Inferior parietal cortex (tissue), 1 donor: Measurements from ENCODE around the gene REN.

Experiments
- DNase-seq: peaks from one replicate; pipeline ENCODE4 v3.0.0-alpha.2; 2016; ENCODE audit errors: extremely low spot score

Gene REN

DNA sequence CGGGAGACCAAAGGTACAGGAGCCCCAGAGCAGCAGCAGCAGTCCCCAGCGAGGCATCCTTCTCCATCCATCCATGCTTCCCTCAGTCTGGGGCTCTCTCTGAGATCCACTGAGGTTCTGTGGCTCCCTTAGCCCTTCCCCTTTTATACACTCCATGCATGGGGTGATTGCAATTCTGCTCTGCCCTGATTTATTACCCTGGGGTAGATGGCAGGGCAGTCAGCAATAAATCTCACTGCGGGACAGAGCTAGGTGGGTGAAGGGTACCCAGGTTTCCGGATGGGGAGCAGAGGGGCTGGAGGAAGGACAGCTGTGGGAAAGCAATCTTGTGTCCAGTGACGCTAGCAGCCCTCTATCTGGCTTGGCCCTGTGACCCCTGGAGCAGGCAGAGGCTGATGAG is at the start of gene REN:
Gene REN, minus strand, starts transcription at position 119 of the 400 bp plus-strand sequence. Its CDS starts 44 bp downstream, at position 75.
- no peak for DNase-seq

DNA sequence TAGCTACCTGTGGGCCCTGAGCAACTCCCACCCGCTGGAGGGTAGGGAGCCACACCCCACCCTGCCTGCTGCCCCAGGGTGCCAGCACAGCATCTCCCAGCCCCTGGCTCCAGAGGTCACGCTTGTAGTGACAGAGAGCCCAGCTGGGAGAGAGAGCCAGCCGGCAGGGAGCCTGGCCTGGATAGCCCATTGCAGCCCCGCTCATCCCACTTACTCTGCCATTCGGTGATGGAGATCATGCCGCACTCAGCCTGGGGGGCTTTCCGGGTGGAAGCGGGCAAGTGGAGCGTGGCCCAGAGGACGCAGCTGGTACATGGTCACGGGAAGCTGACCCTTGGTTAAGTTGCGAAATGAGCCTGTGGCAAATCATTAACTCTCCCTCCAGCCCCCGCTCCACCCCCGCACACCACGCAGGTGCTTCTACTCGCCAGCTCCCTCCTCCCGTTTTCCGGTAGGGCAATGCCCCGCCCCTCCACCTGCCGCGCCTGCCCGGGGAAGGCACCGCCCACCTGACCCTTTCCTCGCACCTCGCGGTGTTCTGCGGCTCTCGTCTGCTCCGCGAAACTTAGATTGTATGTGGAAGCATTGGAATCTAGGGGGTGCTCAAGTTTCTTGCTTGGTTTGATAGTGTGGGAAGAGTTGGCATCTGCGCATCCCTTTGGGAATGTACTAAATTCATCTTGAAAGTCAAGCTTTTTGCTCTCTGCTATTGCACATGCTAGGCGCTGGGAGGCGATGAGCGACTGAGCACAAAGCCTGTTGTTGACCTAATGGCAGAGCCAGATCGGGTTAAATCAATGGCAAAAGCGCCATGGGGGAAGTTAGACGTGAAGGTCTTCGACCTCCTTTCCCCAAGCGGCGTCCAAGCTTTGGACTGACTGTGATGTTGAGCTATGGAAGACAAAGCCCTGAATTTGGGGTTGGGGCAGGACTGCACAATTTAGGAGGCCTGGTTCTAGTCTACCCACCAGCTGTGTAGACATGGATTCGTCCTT is 47.8 kb upstream of the REN start, which contains the start of gene GOLT1A:
Gene GOLT1A, minus strand, starts transcription at position 321 of the 995 bp plus-strand sequence. Its CDS starts 82 bp downstream, at position 239.
- peak; percentile 81 for DNase-seq

DNA sequence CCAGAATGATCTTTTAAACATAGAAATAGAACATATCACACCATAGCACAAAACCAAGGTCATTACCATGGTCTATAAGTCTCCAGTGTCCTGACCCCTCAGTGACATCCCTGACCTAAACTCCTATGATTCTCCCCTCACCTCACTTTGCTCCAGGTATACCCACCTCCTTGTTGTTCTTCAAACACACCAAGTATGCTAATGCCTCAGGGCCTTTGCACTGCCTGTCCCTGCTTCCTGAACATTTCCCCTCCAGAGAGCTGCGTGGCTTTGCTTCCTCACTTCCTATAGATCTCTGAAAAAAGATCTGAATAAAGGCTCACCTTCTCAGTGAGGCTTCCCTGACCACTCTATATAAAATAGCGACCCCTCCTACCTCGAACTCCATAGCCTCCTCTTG is 46.6 kb upstream of the REN start:
- no peak for DNase-seq

DNA sequence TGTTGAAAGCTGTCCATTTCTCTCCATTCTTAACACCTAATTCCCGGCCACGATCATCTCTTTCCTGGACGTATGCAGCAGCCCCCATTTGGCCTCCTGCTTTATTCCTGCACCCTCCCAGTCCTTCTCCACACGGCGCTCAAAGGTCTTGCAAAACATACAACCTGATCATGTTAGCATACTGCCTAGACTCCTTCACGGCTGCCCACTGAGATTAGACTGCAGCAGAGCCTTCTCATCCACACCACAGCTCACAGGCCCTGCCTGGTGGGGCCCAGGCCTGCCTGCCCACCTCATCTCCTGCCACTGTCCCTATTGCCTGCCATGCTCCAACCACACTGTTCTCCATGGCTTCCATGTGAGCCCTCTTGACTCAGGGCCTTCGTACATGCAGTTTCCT is 44.9 kb upstream of the REN start:
- DNase-seq: no peak

DNA sequence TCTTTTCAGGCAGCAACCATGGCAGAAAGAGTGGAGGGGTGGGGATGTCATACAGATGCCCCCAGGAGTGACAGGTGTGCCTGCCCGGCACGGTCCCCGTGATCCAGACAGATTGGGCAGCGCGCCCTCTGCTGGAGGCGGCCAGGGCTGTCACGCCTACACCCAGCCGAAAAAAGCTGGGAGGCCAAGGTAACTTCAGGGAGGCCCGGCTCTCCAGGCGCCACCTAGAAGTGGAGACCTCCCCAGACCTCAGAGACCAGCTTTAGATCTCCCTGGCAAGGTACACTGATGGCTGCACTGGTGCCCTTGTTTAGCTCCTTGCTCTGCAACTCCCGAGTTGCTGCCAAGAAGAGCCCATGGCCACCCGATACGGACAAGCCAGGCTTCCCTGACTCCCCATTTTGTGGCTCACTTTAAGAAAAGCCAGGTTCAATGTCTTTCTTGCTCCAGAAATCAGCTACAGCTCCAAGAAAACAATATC is 41.0 kb upstream of the REN start:
- peak; percentile 68 for DNase-seq

DNA sequence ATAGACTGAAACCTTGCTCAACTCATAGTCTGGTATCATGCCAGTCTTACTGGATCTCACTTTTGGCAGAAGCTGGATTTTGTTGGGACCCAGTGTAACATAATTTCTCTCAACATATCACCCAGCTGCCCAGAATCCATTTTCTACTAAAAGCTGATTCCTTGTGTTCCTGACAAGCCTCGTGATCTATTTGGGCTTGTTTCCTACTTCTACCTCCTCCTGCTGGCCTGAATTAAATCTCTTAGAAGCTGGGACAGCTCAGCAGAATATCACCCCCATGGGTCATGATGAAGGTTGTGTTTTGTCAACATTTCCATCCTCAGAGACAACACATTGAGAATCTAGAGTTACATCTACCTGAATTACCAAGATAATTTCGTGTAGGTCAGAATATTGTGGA is 40.0 kb upstream of the REN start:
- DNase-seq: no peak

DNA sequence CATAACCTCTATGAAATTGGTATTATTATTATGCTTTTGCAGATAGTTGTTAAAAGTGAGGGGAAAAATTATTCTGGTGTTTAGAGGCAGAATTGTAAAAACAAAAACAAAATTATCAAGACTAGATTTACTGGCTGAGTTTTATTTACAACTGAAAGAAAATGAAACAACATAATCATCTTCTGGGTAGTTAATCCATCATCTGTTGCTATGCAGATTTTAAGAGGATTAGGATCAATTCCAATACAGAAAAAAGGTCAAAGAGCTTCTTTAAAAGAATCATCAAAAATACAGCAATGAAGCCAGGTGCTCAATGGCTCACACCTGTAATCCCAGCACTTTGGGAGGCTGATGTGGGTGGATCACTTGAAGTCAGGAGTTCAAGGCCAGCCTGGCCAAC is 39.3 kb upstream of the REN start:
- DNase-seq: no peak

DNA sequence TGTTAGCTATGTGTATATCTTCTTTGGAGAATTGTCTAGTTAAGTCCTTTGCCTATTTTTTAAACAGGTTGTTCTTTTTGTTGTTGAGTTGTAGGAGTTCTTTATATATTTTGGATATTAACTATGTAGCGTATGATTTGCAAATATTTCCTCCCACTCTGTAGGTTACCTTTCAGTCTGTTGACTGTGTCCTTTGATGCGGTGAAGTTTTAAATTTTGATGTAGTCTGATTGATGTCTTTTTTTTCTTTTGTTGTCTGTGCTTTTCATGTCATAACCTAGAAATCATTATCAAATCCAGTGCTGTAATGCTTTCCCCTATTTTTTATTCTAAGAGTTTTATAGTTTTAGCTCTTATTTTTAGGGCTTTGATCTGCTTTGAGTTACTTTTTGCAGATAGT is 38.8 kb upstream of the REN start:
- DNase-seq: no peak

DNA sequence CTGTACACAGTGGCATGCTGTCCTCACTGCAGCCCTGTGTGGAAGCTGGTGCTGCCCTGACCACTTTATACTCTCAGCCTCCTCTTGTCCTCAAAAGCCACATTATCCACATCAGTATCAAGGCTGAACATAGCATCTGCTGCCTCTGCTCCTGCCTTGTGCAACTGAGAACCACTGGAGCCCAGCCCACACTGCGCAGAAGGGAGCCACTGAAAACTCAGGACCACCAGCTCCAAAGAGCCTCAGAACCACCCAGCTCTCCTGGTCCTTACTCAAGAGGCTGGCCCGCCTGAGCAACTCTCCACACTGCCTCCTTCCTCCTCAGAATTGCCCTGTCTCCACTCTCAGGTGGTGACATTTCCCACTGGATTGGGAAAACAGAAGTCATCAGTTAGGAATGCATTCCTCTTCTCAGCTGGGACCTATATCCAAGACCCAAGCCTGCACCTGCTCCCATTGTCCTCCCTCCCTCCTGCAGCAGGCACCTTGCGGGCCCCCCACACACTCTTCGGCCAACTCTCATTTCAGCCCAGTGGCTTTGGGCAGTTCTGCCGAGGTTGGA is 37.1 kb upstream of the REN start:
- DNase-seq: no peak

DNA sequence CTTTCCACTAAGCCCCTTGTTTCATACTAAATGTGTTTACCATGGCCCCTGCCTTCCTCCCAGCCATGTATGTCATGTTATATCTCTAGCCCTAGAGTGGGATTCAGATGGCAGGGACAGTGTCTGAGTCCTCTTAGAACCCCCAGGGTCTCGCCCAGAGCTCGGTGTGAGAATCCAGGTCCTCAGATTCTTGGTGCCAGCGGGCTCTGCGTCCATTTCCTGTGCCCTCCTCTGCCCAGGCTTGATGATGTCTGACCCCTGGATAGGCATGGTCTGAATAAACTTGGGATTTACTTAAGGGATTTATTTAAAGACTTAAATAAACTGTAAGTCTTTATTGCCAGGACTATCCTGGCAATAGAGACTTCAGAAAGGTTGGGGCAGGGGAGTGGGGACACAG is 36.3 kb upstream of the REN start:
- DNase-seq: no peak

DNA sequence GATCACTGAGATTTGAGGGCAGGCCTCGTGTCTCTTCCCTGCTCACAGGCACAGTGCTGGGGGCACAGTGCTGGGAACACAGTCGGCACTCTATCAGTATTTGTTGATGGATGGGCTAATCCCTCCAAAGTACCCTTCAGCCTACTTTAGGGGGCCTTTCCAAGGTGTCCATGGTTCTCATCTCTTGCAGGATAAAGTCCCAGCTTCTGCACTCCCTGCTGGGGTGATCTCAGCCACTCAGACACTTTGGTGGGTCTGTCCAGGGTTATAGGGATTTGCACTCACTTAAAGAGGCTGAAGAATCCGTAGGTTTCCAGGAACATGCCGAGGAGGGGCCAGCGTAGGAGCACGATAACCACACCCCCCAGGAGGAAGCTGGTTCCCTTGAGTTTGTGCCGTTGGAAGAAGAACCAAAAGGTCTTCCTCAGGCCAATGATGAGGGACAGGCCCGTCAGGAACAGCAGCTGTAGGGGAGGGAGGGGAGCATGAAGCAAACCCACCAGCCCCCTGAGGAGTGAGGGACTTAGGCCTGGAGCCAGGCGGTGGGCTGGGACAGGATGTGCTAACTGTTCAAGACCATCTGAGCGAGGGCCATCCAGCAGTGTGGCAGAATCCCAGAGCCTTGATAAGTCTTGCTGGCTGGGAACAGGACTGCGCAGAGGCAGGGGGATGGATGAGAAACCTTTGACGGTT is 35.4 kb upstream of the REN start:
- DNase-seq: no peak

DNA sequence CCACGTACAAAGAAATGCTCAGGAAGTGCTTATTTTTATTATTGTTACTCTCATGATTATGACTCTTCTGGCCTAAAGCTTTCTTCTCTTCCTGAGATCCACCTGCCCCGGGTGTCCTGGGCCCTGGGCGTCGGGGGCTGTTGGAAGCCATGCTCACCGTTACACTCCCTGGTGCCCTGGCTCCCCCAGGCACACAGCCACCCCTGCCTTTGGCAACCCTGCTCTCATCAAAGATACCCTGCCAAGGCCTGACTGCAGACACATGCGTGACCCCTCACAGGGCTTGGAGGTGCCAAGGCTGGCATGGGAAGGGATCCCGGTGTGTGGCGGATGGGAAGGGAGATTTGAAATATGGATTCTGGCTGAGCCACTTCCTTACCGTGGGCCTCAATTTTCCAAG is 33.4 kb upstream of the REN start:
- no peak for DNase-seq

DNA sequence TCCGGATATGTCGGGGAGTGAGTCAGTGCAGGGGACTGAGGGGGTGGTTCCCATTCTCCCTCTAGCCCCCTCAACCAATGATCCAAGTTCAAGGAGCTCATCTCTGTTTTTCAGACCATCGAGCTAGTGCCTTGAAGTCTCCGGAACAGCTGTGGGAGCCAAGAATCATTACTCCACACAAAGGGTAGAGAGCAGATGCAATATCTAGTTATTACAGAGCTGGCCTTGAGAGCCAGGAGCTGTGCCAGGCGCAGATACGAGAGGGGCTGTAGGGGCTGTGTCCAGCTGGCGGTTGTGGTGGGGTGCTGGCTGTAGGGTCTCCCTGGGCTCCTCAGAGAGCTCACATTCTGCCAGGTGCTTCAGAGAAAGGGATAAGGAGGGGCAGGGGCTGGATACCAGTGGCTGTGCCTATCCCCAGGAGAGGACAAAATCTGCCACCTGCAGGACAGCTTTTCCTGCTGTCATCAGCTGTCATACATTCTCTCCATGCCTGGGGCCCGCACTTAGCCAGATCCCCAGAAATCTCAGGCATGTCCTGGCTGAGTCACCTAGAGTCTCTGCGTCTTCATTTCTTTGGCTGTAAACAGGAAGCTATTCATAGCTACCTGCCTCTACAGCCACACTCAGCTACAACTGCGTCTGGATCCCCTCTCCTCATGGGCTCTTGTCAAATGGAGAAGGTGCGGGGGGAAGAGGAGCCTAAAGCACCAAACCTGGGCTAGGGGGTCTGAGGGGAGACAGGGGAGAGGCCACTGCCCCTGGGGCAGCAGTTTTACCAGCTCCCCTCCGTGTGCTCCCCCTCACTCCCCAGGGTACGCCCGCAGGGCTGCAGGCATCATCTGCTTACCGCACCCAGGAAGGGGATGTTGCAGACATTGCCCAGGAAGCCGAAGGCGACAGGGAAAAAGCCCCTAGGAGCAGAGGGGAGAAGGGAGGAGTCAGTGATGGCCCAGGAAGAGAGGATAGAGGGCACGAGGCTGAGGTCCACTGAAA is 32.5 kb upstream of the REN start:
- no peak for DNase-seq

DNA sequence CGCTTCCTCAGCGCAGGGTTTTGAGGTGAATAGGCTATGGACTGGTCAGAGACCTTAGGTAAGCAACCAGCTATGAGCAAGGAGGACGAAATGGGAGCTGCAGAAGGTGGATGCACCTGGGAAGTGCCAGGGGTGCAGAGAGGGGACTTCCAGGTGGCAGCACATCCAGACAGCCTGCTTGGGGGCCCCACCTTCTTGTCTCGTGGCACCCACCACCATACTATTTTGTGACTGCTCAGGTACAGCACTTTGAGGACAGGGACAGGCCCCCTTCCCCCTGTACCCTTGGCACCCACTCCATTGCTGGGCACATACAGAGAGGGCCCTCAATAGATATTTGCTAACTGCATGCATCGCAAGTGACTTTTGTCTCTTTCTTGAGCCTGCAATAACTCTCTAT is 30.9 kb upstream of the REN start:
- no peak for DNase-seq

DNA sequence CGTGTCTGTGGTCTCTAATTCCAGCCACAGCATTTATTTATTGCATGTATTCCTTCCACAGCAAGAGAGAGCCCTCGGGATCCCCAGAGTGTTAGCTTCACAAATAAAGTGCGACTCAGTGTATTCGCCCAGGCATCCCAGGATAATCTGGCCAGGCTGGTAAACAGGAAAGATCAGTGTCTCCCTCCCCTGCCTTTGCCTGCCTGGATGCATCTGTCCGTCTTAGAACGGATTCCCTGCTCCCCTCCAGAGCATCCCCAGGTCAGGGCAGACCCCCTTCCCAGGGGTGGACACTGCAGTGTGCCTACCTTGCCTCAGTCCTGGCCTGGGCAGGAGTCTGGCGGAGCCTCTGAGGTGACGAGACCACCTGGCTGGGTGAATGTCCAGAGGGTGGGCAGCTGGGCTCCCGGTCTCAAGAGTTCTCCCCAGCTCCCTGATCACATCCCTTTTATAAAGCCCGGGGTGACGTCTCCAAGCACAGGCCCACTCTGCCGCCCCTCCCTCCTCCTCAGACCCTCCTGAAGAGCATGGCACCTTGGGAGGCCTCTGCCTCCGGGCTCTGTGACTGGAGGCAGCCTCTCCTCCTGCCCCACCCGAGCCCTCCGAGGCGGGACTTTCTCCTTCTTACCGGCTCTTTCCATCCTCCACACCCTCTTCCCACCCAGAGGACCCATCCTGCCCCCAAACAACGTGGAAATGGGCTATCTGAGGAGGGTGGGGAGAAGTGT is 30.1 kb upstream of the REN start, which contains the start of gene KISS1:
Gene KISS1, minus strand, starts transcription at position 424 of the 728 bp plus-strand sequence. CDS start 3,615 bp downstream, outside the sequence.
- no peak for DNase-seq

DNA sequence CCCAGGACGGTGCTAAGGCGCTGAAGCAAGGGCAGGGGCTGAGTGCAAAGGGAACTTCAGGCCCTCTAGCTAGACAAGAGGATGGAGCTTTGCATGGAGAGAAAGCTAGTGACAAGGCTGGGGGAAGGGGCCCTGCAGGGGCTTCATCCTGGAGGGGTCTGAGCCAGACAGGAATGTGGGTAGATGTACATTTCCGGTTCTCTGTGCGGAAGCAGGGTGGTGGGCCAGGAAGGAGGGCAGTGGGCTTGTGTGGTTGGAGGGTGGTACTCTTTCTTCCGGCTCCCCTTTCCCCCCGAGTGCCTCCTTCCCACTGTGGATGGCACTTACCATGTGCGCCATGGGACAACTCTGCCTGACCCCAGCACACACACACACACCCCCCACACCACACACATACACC is 28.6 kb upstream of the REN start:
- no peak for DNase-seq

DNA sequence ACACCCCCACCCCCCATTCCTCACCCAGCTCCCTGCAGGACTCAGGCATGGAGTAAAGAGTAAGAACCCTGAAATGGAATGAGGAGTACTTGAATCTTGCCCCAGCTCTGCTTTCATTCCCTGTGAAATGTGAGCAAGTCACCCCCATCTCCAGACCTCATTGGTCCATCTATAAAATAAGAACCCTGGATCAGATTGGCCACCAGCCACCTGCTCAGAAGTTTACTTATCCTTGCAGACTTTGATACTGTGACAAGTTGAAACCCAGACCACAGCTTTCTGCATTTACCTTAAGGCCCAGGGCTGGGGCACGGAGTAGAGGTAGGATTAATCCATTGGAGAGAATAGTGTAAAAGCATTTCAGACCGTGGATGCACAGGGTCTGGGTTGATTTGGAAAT is 27.9 kb upstream of the REN start:
- no peak for DNase-seq

DNA sequence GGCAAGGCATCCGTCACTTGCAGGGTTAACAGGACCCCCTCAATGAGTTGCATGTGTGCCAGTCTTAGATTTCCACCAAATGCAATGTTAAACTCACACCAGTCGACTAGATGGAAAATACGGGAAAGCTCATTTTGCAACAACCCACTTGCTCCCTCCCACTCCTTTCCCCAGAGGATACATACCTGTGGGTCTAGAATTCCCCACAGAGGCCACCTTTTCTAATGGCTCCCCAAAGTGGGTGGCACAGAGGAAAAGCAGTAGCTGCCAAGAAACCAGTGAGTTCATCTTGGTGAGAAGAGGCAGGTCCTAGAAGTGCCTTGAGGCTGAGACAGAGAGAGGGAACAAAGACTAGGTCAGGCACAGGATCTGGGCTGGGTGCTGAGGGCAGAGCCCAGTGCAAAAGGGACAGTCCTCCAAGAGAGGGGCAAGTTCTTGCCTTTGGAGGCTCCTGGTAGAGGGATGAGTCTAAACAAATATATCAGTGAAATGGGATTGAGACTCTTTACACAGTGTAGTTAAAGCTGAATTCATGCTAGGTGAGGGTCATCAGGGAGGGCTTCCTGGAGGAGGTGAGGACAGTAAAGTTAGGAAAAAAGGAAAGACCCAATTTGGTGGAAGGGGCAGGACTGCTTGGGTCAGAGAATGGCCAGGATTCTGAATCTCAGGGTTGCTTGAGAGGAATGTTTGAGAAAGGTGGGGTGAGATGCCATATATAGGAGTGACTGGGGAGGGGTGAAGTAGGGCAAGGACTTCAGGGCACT is 26.6 kb upstream of the REN start:
- no peak for DNase-seq

DNA sequence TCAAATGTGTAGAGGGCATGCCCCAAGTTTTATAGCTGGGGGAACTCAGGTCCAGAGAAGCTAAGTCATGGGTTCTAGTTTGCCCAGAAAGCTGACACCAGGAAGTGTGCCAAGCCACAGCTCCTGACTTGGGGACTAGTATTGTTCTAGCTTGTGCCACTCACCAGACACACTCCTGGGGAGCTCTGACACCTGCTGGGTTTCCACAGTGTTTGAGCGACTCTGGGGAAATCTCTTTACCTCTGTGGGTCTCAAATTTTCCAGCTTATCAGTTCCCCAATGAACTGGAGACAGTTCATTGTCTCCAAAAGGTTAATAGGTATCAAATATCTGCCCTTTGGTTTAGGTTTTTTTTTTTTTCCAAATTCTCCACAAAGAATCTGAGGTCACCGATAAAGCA is 25.9 kb upstream of the REN start:
- no peak for DNase-seq

DNA sequence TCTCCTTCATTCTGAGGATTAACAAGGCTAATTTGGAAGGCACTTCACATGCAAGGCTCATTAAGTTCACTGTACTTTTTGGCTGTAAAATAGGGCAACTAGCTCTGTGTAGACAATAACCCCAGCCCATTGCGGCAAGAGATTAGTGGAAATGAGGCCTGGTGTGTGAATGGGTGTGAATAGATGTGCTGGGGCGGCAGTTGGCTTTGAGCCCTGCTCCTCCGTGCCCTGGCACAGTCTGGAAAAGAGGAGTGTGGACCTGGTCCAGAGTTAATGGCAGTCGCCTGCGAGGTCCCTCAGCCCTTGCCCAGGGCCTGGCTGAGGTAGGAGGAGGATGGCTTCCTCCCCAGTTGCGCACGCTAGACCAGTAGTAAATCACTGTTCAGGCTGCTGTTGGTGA is 25.3 kb upstream of the REN start:
- no peak for DNase-seq
